Adipocyte (in vitro differentiated cells): ENCODE data around the gene SHANK1.

ENCODE experiments used
- DNase-seq: peaks from one replicate; pipeline ENCODE4 v3.0.0-alpha.2; 2015; ENCODE audit warnings: low read depth
- H3K27me3 ChIP-seq: replicated peaks from 2 replicates; pipeline ENCODE4 v1.7.0; 2013; ENCODE audit warnings: mild to moderate bottlenecking, low read length, moderate library complexity; ENCODE audit not compliant: control insufficient read depth, insufficient read depth
- H3K36me3 ChIP-seq: 2 replicates; pipeline ENCODE4 v1.7.0; 2013; ENCODE audit warnings: low read length, mild to moderate bottlenecking, moderate library complexity; ENCODE audit not compliant: control insufficient read depth, insufficient read depth, severe bottlenecking
- H3K4me1 ChIP-seq: 2 replicates; pipeline ENCODE4 v1.7.0; 2013; ENCODE audit warnings: mild to moderate bottlenecking, low read length, moderate library complexity; ENCODE audit not compliant: control insufficient read depth, insufficient read depth
- H3K4me3 ChIP-seq: 2 replicates; pipeline ENCODE4 v1.7.0; 2013; ENCODE audit warnings: mild to moderate bottlenecking, low read length, moderate library complexity
- H3K9ac ChIP-seq: 2 replicates; pipeline ENCODE4 v1.7.0; 2013; ENCODE audit warnings: mild to moderate bottlenecking, low read length, moderate library complexity
- H3K9me3 ChIP-seq: 2 replicates; pipeline ENCODE4 v1.7.0; 2013; ENCODE audit warnings: mild to moderate bottlenecking, low read length, moderate library complexity; ENCODE audit not compliant: control insufficient read depth

Gene SHANK1

DNA sequence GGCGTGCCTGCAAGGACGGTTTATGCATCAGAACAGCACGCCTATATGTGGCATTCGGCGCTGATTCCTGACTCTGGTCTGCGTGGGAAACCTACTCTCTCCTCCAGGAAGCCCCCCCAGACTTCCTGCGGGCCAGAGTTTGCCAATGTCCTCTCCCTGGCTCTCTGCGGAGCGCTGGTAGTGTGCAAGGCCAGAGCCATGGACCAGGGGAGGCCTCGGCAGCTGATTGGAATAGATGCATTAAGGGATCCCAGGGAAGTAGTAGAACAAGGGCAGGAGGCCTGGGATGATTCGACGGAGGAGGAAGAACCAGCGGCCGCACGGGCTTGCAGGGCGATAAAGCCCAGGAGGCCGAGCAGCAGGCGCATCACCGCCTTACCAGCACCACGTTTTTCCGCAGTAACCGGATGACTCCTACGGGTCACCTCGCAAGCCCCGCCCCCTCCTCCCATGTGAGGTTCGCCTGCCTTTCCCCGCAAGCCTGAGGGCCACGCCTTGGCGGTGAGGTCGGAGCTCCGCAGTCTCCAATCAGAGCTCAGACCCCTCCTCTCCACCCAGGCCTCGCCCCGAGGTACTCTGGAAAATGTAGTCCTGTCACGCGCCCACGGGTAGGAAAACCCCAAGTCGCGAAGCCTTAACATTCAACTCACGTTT is 8.6 kb upstream of the SHANK1 start:
- H3K27me3 ChIP-seq: no peaks in the 10 kb centered on the region
- no peak for DNase-seq
- peak overlapping the region; percentile 57 for H3K4me3 ChIP-seq
- H3K9ac ChIP-seq: no peak overlapping the region
- peaks cover 23% of the 10 kb centered on the region for H3K4me1 ChIP-seq
- no peaks in the 10 kb centered on the region for H3K9me3 ChIP-seq
- H3K36me3 ChIP-seq: no peaks in the 10 kb centered on the region

DNA sequence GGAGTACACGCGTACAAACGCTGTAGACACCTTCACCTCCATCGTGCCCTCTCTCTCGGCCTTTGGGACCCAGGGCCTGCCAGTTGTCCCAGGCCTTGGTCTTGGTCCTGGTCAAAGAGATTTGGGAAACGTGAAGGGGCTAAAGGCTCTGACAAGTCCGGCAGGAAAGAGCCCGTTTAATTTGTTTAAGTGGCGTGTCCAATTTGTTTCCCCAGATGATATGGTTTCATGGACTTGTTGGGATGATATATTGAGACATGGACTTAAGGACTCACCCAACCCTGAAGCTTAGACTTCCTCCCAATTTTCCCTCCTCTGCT is 6.3 kb upstream of the SHANK1 start:
- Histone ChIP-seq H3K4me3 (peak overlapping the region; percentile 82), H3K4me1 (peaks cover 31% of the 10 kb centered on the region), H3K27me3 (no peaks in the 10 kb centered on the region), H3K9me3 (no peaks in the 10 kb centered on the region), H3K9ac (peak overlapping the region; percentile 87), H3K36me3 (no peaks in the 10 kb centered on the region)
- DNase-seq: no peak

DNA sequence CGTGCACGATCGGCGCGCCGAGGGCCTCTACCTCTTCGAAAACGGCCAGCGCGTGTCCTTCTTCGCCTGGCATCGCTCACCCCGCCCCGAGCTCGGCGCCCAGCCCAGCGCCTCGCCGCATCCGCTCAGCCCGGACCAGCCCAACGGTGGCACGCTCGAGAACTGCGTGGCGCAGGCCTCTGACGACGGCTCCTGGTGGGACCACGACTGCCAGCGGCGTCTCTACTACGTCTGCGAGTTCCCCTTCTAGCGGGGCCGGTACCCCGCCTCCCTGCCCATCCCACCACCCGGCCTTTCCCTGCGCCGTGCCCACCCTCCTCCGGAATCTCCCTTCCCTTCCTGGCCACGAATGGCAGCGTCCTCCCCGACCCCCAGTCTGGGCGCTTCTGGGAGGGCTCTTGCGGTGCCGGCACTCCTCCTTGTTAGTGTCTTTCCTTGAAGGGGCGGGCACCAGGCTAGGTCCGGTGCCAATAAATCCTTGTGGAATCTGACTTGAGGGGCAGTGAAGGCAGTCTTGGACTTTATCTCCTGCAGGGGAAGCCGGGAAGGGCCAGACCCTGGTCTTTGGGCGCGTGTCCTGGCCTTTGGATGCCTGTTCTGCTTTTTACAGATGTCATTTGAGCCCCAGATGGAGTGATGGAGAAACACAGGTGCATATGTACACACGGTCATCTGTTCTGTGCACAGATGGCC is 5.8 kb upstream of the SHANK1 start:
- H3K9ac ChIP-seq: peak overlapping the region; percentile 87
- H3K27me3 ChIP-seq: no peaks in the 10 kb centered on the region
- H3K4me3 ChIP-seq: peak overlapping the region; percentile 82
- peaks cover 31% of the 10 kb centered on the region for H3K4me1 ChIP-seq
- H3K9me3 ChIP-seq: no peaks in the 10 kb centered on the region
- DNase-seq: no peak
- no peaks in the 10 kb centered on the region for H3K36me3 ChIP-seq

DNA sequence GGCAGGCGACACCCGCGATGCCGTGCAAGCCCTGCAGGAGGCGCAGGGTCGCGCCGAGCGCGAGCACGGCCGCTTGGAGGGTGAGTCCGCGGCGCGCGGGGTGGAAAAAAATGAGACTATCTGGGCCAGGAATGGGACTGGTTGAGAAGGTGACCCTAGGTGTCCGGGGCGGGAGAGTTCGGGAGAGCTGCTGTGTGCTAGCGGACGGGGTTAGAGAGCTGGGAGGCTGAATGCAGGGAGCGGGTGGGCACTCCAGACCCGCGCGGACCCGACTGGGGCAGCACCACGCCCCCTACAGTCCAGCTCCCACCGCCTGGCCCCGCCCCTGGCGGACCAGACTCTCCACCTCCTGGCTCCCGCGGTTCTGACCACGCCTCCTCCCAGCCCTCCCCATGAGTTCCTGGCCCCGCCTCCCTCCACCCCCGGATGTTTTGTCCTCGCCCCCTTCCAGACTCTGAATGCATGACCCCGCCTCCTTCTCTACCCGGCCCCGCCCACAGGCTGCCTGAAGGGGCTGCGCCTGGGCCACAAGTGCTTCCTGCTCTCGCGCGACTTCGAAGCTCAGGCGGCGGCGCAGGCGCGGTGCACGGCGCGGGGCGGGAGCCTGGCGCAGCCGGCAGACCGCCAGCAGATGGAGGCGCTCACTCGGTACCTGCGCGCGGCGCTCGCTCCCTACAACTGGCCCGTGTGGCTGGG is 5.1 kb upstream of the SHANK1 start:
- Histone ChIP-seq H3K4me1 (peaks cover 31% of the 10 kb centered on the region), H3K36me3 (no peaks in the 10 kb centered on the region), H3K27me3 (no peaks in the 10 kb centered on the region), H3K9ac (peak overlapping the region; percentile 90), H3K4me3 (peak overlapping the region; percentile 86), H3K9me3 (no peaks in the 10 kb centered on the region)
- DNase-seq: peak; percentile 100

DNA sequence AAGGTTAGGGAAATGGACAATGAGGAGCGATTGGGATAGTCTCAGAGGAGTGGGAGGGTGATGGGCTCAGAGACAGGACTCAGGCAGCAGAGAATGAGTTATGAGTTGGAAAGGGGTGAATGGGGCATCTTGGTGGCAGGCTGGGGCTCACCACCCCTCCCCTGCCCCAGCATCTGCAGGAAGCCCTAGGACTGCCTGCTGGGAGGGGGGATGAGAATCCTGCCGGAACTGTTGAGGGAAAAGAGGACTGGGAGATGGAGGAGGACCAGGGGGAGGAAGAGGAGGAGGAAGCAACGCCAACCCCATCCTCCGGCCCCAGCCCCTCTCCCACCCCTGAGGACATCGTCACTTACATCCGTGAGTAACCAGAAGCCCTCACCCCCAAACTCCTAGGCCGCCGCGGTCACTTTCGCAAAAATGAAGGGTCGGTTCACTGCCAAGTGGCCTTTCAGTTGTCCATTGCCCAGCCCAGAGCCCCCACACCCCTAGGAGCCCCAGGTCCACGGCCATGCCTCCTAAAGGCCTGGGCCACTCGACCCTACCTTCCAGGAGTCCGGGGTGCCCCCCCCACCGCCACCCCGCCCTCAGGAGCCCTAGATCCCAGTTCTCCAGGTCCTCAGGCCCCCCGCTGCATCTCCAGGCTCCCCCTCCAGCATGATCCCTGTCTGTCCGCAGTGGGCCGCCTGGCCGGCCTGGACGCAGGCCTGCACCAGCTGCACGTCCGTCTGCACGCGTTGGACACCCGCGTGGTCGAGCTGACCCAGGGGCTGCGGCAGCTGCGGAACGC is 4.3 kb upstream of the SHANK1 start:
- Histone ChIP-seq H3K9me3 (no peaks in the 10 kb centered on the region), H3K27me3 (no peaks in the 10 kb centered on the region), H3K9ac (peak overlapping the region; percentile 90), H3K4me1 (peaks cover 31% of the 10 kb centered on the region), H3K4me3 (peak overlapping the region; percentile 86), H3K36me3 (no peaks in the 10 kb centered on the region)
- DNase-seq: no peak

DNA sequence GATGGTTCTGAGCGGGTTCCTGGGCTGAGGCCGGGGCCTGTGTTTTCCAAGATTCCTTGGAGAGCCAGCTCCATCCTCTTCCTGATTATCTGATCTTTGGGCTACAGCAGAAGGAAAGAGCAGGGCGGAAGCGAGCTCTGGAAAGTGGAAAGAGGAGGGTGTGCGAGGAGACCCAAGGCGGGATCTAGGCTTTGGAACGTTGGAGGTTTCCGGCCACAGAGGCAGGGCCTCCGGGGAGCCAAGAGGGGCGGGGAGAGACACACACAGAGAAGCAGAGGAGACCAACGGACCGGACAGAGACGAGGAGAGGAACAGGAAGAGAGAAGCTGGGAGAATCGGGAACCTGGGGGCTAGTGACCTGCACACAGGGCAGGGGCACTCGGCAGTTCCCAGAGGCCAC is 3.5 kb upstream of the SHANK1 start, which contains the start of gene CLEC11A:
TSS of gene CLEC11A (plus strand) at position 296 of the 400 bp plus-strand sequence. CDS start 162 bp downstream, outside the sequence.
- peak within 1 kb of the TSS; percentile 86 for H3K4me3 ChIP-seq
- H3K27me3 ChIP-seq: no peaks in the 10 kb centered on the region
- H3K36me3 ChIP-seq: no peaks in the 10 kb centered on the region
- H3K9me3 ChIP-seq: no peaks in the 10 kb centered on the region
- peaks cover 30% of the 10 kb centered on the region for H3K4me1 ChIP-seq
- H3K9ac ChIP-seq: peak within 1 kb of the TSS; percentile 90
- DNase-seq: peak; percentile 71

DNA sequence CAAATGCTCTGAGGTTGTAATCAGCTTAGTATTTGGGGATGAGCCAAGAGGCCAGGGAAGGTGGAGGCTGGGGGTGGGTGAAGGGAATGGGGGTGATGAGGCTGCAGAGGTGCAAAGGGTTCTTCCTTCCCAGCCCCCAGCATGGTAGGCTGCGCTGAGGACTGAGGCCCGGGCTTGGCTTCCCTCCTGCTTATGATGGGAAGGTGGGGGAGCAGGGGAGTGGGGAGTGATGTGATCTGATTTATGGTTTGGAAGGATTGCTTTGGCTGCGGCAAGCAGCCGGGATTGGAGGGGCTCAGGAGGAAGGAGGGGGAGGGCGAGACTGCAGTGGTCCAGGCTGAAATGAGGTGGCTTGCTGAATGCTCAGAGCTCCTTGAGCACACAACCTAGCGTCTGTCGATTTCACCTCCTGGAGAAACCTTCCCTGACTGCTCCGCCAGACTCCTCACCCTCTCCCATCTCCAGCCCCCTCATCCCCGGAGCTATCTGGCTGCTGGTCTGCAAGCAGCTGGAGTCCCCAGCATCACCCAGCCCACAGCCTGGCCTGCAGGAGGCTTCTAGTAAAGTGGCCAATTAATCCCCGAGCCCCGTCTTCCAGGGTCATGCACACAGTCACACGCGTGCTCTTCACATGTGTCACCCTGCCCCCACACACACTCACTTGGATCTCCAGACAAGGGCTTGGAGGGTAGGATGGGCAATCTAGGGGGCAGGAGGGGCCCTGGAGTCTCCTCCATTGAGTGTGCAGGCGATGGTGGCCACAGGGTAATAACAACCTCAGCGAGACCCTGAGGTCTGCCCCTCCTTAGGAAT is 2.8 kb upstream of the SHANK1 start:
- Histone ChIP-seq H3K36me3 (no peaks in the 10 kb centered on the region), H3K4me3 (peak overlapping the region; percentile 86), H3K4me1 (peaks cover 27% of the 10 kb centered on the region), H3K9ac (peak overlapping the region; percentile 90), H3K27me3 (peaks cover 5% of the 10 kb centered on the region), H3K9me3 (no peaks in the 10 kb centered on the region)
- no peak for DNase-seq

DNA sequence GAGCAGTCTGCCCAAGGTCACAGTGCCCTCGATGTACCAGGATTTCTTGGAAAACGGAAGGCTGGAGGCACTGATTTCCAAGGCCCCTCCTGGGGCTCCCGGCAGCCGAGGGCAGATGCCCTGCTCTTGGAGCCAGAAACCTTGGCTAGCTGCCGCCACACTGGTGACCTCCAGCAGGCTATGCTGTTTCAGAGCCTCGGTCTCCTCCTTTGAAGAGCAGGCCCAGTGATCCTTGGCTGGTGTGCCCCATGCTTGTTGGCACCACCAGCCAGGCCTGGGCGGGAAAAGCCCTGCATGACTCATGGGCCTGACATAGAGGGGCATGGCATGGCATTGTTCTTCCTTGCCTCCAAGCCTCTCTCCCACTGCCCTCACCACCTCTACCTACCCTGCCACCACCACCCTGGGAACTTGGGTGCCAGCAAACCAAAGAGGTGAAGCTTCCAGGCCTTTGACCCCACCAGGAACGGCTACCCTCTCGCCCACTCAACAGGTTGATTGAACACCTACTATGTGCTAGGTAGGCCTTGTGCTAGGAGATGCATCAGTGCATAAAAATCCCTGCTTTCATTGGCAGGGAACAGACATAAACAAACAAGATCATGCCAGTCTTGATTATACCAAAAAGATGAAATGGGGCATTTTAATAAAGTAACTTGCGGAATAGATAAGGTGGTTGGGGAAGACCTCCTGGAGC is 2.0 kb upstream of the SHANK1 start:
- no peaks in the 10 kb centered on the region for H3K9me3 ChIP-seq
- no peak overlapping the region for H3K9ac ChIP-seq
- H3K4me3 ChIP-seq: no peak overlapping the region
- H3K4me1 ChIP-seq: peaks cover 27% of the 10 kb centered on the region
- no peaks in the 10 kb centered on the region for H3K36me3 ChIP-seq
- H3K27me3 ChIP-seq: peaks cover 6% of the 10 kb centered on the region
- peak; percentile 7 for DNase-seq

DNA sequence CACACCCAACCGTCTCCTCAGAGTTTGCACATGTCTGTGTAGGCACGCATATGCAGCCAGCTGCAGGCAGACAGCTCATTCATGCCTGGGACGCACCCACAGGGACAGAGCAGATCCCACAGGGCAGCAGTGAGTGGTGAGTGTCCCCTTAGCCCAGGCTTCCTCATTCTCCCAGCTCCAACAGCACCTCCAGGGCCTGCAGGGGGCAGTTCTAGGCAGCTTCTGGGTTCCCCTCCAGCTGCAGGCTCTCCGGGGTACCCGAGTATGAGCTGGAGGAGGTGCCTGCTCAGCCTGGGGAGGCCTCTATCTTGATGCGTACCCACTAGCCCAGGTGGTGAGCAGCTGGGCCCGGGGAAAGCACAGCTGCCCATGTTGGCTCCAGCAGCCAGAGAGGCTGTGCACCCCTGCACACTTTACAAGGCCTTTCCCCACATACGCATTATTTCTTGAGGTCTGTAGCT is 1.3 kb upstream of the SHANK1 start:
- no peak overlapping the region for H3K4me3 ChIP-seq
- peaks cover 6% of the 10 kb centered on the region for H3K27me3 ChIP-seq
- no peak overlapping the region for H3K9ac ChIP-seq
- H3K4me1 ChIP-seq: peaks cover 26% of the 10 kb centered on the region
- DNase-seq: peak; percentile 56
- H3K36me3 ChIP-seq: no peaks in the 10 kb centered on the region
- no peaks in the 10 kb centered on the region for H3K9me3 ChIP-seq
